Mesendoderm (in vitro differentiated cells): ENCODE data around the gene VPS39.
A peak's percentile ranks its signal among the peaks of the same experiment; 100 is the strongest.

Source experiments
- DNase-seq: peaks from one replicate; pipeline ENCODE4 v3.0.0; 2013
- H2AK5ac ChIP-seq: 2 replicates; pipeline ENCODE4 v1.6.1; 2013; ENCODE audit warnings: low read length, inconsistent platforms
- H2BK120ac ChIP-seq: 2 replicates; pipeline ENCODE4 v1.6.1; 2013; ENCODE audit warnings: low read depth, mild to moderate bottlenecking, low read length, moderate library complexity, mixed read lengths
- H2BK15ac ChIP-seq: replicated peaks from 2 replicates; pipeline ENCODE4 v1.6.1; 2013; ENCODE audit warnings: low read depth, mild to moderate bottlenecking, moderate library complexity
- H2BK5ac ChIP-seq: 2 replicates; pipeline ENCODE4 v1.6.1; 2013; ENCODE audit warnings: low read length, inconsistent platforms
- H3K18ac ChIP-seq: 2 replicates; pipeline ENCODE4 v1.6.1; 2013; ENCODE audit warnings: mild to moderate bottlenecking, low read length, mixed read lengths
- H3K23ac ChIP-seq: one replicate; pipeline ENCODE4 v1.6.1; 2013; ENCODE audit warnings: low read length
- H3K27ac ChIP-seq: 2 replicates; pipeline ENCODE4 v1.5.1; 2013; ENCODE audit warnings: low read depth, mild to moderate bottlenecking, inconsistent platforms, low read length, moderate library complexity
- H3K27me3 ChIP-seq: 2 replicates; pipeline ENCODE4 v1.6.1; 2013; ENCODE audit warnings: low read length, control low read depth, mild to moderate bottlenecking, inconsistent platforms; ENCODE audit not compliant: insufficient read depth, poor library complexity
- H3K36me3 ChIP-seq: 2 replicates; pipeline ENCODE4 v1.6.1; 2013; ENCODE audit warnings: low read length, inconsistent platforms; ENCODE audit not compliant: control insufficient read depth, insufficient read depth
- H3K4ac ChIP-seq: one replicate; pipeline ENCODE4 v1.6.1; 2013; ENCODE audit warnings: low read depth, mild to moderate bottlenecking, low read length, moderate library complexity
- H3K4me1 ChIP-seq: 2 replicates; pipeline ENCODE4 v1.6.1; 2013; ENCODE audit warnings: low read depth, low read length, inconsistent platforms; ENCODE audit not compliant: control insufficient read depth
- H3K4me2 ChIP-seq: 2 replicates; pipeline ENCODE4 v1.6.1; 2013; ENCODE audit warnings: low read length
- H3K4me3 ChIP-seq: 2 replicates; pipeline ENCODE4 v1.5.1; 2013; ENCODE audit warnings: mild to moderate bottlenecking, low read length
- H3K56ac ChIP-seq: one replicate; pipeline ENCODE4 v1.6.1; 2013; ENCODE audit warnings: low read length
- H3K79me1 ChIP-seq: 2 replicates; pipeline ENCODE4 v1.6.1; 2013; ENCODE audit warnings: low read length, inconsistent platforms
- H3K79me2 ChIP-seq: 2 replicates; pipeline ENCODE4 v1.6.1; 2013; ENCODE audit warnings: mild to moderate bottlenecking, low read length; ENCODE audit not compliant: control insufficient read depth, insufficient read depth
- H3K9ac ChIP-seq: 2 replicates; pipeline ENCODE4 v1.6.1; 2013; ENCODE audit warnings: low read length, inconsistent platforms
- H4K5ac ChIP-seq: one replicate; pipeline ENCODE4 v1.6.1; 2013; ENCODE audit warnings: low read length
- H4K8ac ChIP-seq: one replicate; pipeline ENCODE4 v1.6.1; 2013; ENCODE audit warnings: low read depth, mild to moderate bottlenecking, control low read depth, low read length, moderate library complexity
- WGBS: extraction: QIAGEN DNeasy Blood & Tissue Kit; methylation state at CpG from one replicate; pipeline ENCODE4 v1.1.7; 2013; ENCODE audit warnings: low lambda C conversion rate, missing lambda C conversion rate; ENCODE audit not compliant: insufficient coverage; ENCODE audit errors: extremely low coverage; 5-methylcytosine and 5-hydroxymethylcytosine counted together

Gene VPS39

GRCh38 chr15:42129364-42129763 is 78.7 kb downstream of the VPS39 start:
- H3K4me3 ChIP-seq, result no peak overlapping the region
- H3K18ac ChIP-seq, result no peak overlapping the region
- H4K5ac ChIP-seq, result no peak overlapping the region
- H3K79me1 ChIP-seq, result no peaks in the 10 kb centered on the region
- WGBS, result no CpG with 5 or more reads among the region's 2 CpGs
- no peak overlapping the region for H2BK15ac ChIP-seq
- no peak overlapping the region for H3K4me2 ChIP-seq
- no peaks in the 10 kb centered on the region for H3K4me1 ChIP-seq
- no peak overlapping the region for H3K27ac ChIP-seq
- no peaks in the 10 kb centered on the region for H3K36me3 ChIP-seq
- H3K56ac ChIP-seq, result no peak overlapping the region
- H3K4ac ChIP-seq, result no peak overlapping the region
- DNase-seq, result no peak
- no peaks in the 10 kb centered on the region for H3K79me2 ChIP-seq
- H2AK5ac ChIP-seq, result no peak overlapping the region
- H2BK120ac ChIP-seq, result no peak overlapping the region
- no peak overlapping the region for H2BK5ac ChIP-seq
- no peaks in the 10 kb centered on the region for H3K27me3 ChIP-seq
- H3K23ac ChIP-seq, result no peak overlapping the region
- H3K9ac ChIP-seq, result no peak overlapping the region
- no peak overlapping the region for H4K8ac ChIP-seq

DNA sequence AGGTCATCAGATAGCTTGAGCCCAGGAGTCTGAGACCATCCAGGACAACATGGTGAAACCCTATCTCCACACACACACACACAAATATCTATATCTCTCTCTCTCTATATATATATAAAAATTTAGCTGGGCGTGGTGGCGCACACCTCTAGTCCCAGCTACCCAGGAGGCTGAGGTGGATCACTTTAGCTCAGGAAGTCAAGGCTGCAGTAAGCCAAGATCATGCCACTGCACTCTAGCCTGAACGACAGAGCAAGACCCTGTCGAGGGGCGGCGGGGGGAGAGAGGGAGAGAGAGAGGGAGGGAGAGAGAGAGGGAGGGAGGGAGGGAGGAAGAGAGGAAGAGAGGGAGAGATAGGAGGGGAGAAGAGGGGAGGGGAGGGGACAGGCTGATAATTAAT is 79.6 kb downstream of the VPS39 start:
- Histone ChIP-seq H3K4me2 (no peak overlapping the region), H3K79me1 (no peaks in the 10 kb centered on the region), H4K8ac (no peak overlapping the region), H3K18ac (no peak overlapping the region), H2BK5ac (no peak overlapping the region), H3K4me1 (no peaks in the 10 kb centered on the region), H3K27ac (no peak overlapping the region), H3K23ac (no peak overlapping the region), H3K36me3 (no peaks in the 10 kb centered on the region), H3K9ac (no peak overlapping the region), H4K5ac (no peak overlapping the region), H3K79me2 (no peaks in the 10 kb centered on the region), H2BK120ac (no peak overlapping the region), H2AK5ac (no peak overlapping the region), H3K27me3 (no peaks in the 10 kb centered on the region), H3K4ac (no peak overlapping the region), H3K4me3 (no peak overlapping the region), H2BK15ac (no peak overlapping the region), H3K56ac (no peak overlapping the region)
- no CpG with 5 or more reads among the region's 6 CpGs for WGBS
- no peak for DNase-seq

- no peak overlapping the region for H3K4me2 ChIP-seq
- no peak overlapping the region for H3K9ac ChIP-seq
- H4K8ac ChIP-seq, result no peak overlapping the region
- no peak overlapping the region for H4K5ac ChIP-seq
- no peak overlapping the region for H3K56ac ChIP-seq
- no CpG with 5 or more reads among the region's 3 CpGs for WGBS
- no peaks in the 10 kb centered on the region for H3K27me3 ChIP-seq
- no peaks in the 10 kb centered on the region for H3K4me1 ChIP-seq
- no peak overlapping the region for H3K4ac ChIP-seq
- H3K23ac ChIP-seq, result no peak overlapping the region
- H2AK5ac ChIP-seq, result no peak overlapping the region
- H3K4me3 ChIP-seq, result no peak overlapping the region
- H2BK5ac ChIP-seq, result no peak overlapping the region
- no peaks in the 10 kb centered on the region for H3K36me3 ChIP-seq
- H3K18ac ChIP-seq, result no peak overlapping the region
- no peaks in the 10 kb centered on the region for H3K79me2 ChIP-seq
- H3K79me1 ChIP-seq, result no peaks in the 10 kb centered on the region
- H2BK15ac ChIP-seq, result no peak overlapping the region
- no peak for DNase-seq
- H3K27ac ChIP-seq, result no peak overlapping the region
- H2BK120ac ChIP-seq, result no peak overlapping the region
Observed at GRCh38 chr15:42123546-42123945, 84.6 kb downstream of the VPS39 start.

DNA sequence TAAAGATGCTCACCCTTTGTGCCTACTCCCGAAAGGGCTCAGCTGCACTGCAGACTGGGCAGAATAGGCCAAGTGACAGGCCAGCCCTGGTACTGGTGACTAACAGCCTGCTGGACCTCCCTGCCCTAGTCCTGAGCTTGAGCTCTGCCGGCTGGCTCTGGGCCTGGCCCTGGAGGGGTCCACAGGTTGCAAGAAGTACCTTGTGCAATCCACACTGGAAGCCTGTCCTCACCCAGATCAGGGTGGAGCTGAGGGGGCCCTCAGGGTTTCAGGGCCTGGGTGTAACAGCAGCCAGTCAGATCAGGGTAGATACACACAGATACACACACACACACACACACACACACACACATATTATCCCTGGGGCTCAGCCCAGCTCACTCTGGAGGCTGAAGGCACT is 86.4 kb downstream of the VPS39 start:
- Histone ChIP-seq H3K36me3 (no peaks in the 10 kb centered on the region), H2BK15ac (no peak overlapping the region), H3K56ac (peak overlapping the region; percentile 15), H3K27ac (no peak overlapping the region), H3K4ac (no peak overlapping the region), H3K27me3 (no peaks in the 10 kb centered on the region), H2BK5ac (no peak overlapping the region), H4K8ac (no peak overlapping the region), H2AK5ac (no peak overlapping the region), H3K23ac (peak overlapping the region; percentile 9), H3K4me1 (no peaks in the 10 kb centered on the region), H3K4me2 (no peak overlapping the region), H3K9ac (no peak overlapping the region), H2BK120ac (no peak overlapping the region), H3K79me1 (no peaks in the 10 kb centered on the region), H3K18ac (no peak overlapping the region), H3K4me3 (no peak overlapping the region), H4K5ac (no peak overlapping the region), H3K79me2 (no peaks in the 10 kb centered on the region)
- no CpG with 5 or more reads among the region's 2 CpGs for WGBS
- no peak for DNase-seq

DNA sequence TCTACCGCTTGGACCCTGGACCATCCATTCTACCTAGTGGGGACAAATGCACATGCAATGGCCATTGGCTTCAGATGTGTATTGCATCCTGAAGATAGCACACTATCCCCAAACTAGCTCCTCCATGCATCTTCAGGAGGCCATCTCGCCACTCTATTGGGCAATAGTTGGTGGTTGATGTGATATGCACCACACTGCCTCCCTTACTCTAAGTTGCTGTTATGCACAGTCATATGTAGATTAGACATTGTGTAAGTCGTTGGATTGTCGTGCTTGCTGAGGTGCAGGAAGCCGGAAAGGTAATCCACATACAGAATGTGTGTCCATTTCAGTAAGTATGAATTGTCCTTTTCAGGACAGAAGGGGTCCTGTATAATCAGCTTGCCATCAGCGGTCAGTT is 87.1 kb downstream of the VPS39 start:
- Histone ChIP-seq H3K27ac (no peak overlapping the region), H2AK5ac (no peak overlapping the region), H3K79me1 (no peaks in the 10 kb centered on the region), H2BK120ac (no peak overlapping the region), H3K27me3 (no peaks in the 10 kb centered on the region), H3K18ac (no peak overlapping the region), H2BK5ac (no peak overlapping the region), H3K79me2 (no peaks in the 10 kb centered on the region), H3K4me2 (no peak overlapping the region), H3K36me3 (no peaks in the 10 kb centered on the region), H3K23ac (no peak overlapping the region), H2BK15ac (no peak overlapping the region), H4K8ac (no peak overlapping the region), H3K9ac (no peak overlapping the region), H3K4me3 (no peak overlapping the region), H4K5ac (no peak overlapping the region), H3K56ac (no peak overlapping the region), H3K4me1 (no peaks in the 10 kb centered on the region), H3K4ac (no peak overlapping the region)
- no CpG with 5 or more reads among the region's 6 CpGs for WGBS
- no peak for DNase-seq

GRCh38 chr15:42120285-42120684 is 87.8 kb downstream of the VPS39 start:
- no peaks in the 10 kb centered on the region for H3K36me3 ChIP-seq
- H3K27me3 ChIP-seq, result no peaks in the 10 kb centered on the region
- no peaks in the 10 kb centered on the region for H3K4me1 ChIP-seq
- WGBS, result no CpG with 5 or more reads among the region's 1 CpG
- H2BK120ac ChIP-seq, result no peak overlapping the region
- H2BK5ac ChIP-seq, result no peak overlapping the region
- no peak overlapping the region for H2AK5ac ChIP-seq
- no peaks in the 10 kb centered on the region for H3K79me1 ChIP-seq
- no peak overlapping the region for H4K5ac ChIP-seq
- H3K27ac ChIP-seq, result no peak overlapping the region
- no peak overlapping the region for H3K4me3 ChIP-seq
- H3K9ac ChIP-seq, result no peak overlapping the region
- no peak overlapping the region for H2BK15ac ChIP-seq
- no peak overlapping the region for H4K8ac ChIP-seq
- no peak for DNase-seq
- no peak overlapping the region for H3K18ac ChIP-seq
- no peak overlapping the region for H3K56ac ChIP-seq
- H3K4me2 ChIP-seq, result no peak overlapping the region
- no peaks in the 10 kb centered on the region for H3K79me2 ChIP-seq
- no peak overlapping the region for H3K4ac ChIP-seq
- H3K23ac ChIP-seq, result no peak overlapping the region
